ENCODE data around the gene HNRNPA2B1. TPM values are rescaled to one million over a fixed set of nuclear protein-coding genes. Genes with fewer than 3 reads are reported as not detected.
"Not testable (repeated sequence)": the region's sequence is repeated elsewhere in the genome, so short reads cannot be mapped to it uniquely, and the experiment has no call there.

The HNRNPA2B1 gene
- total RNA-seq, 6 donors from 2014 or later = 192 to 416 (median 314) TPM

- TF ChIP-seq POLR2A (IDR thresholded peaks at IDR 0.05) = peak in 1 of 4 donors; percentile 67
- no peak for TF ChIP-seq EP300 (IDR thresholded peaks at IDR 0.05)
- TF ChIP-seq POLR2AphosphoS5 (IDR thresholded peaks at IDR 0.05) = peak in 1 of 2 donors; percentile 30
- TF ChIP-seq CTCF (IDR thresholded peaks at IDR 0.05) = peak in 5 of 6 experiments; percentile 16 to 58 (median 21)
- Histone ChIP-seq H3K4me1 (peaks cover 19 to 55% (median 32%) of the 10 kb centered on the region in 4 donors), H3K27me3 (peaks cover 0 to 9% (median 0%) of the 10 kb centered on the region in 4 donors), H3K4me3 (peak within 1 kb of the TSS; percentile 64 to 82 (median 76)), H3K9me3 (no peaks in the 10 kb centered on the region), H3K27ac (peak within 1 kb of the TSS; percentile 40 to 84 (median 57)), H3K36me3 (no peaks in the 10 kb centered on the region)
- 0 to 3% methylated on average over 1 to 17 of the region's 95 CpGs for WGBS, 2 donors
- DNase-seq (peak; percentile 92 to 97), ATAC-seq (ENCODE audit: low FRiP score in 2 of 2) (peak; percentile 92 to 93)
Measured at GRCh38 chr7:26151953-26152781, 48.4 kb downstream of the HNRNPA2B1 start, which contains the start of gene NFE2L3. TSS of gene NFE2L3 (plus strand) at chr7:26152198. CDS start at chr7:26152499, 301 bp downstream.

- 53 to 61% methylated on average over 10 of the region's 10 CpGs for WGBS, 2 donors
Measured at GRCh38 chr7:26151650-26151952, 48.9 kb downstream of the HNRNPA2B1 start.

GRCh38 chr7:26151096-26151495 is 49.5 kb downstream of the HNRNPA2B1 start:
- Histone ChIP-seq H3K27me3 (peaks cover 0 to 9% (median 0%) of the 10 kb centered on the region in 4 donors), H3K4me1 (peaks cover 19 to 44% (median 24%) of the 10 kb centered on the region in 4 donors), H3K27ac (no peak overlapping the region), H3K9me3 (no peaks in the 10 kb centered on the region), H3K36me3 (no peaks in the 10 kb centered on the region), H3K4me3 (peak overlapping the region in 1 of 4 donors; percentile 82)
- no peak for DNase-seq
- TF ChIP-seq POLR2AphosphoS5 (IDR thresholded peaks at IDR 0.05) = no peak
- TF ChIP-seq POLR2A (IDR thresholded peaks at IDR 0.05) = no peak
- TF ChIP-seq EP300 (IDR thresholded peaks at IDR 0.05) = no peak
- TF ChIP-seq CTCF (IDR thresholded peaks at IDR 0.05) = no peak
- no peak for ATAC-seq (ENCODE audit: low FRiP score in 2 of 2)
- 77 to 87% methylated on average over 5 of the region's 5 CpGs for WGBS, 2 donors

More at GRCh38 chr7:26151650-26151952, 48.9 kb downstream of the HNRNPA2B1 start:
- no peak for TF ChIP-seq POLR2AphosphoS5 (IDR thresholded peaks at IDR 0.05)
- TF ChIP-seq CTCF (IDR thresholded peaks at IDR 0.05) = no peak
- TF ChIP-seq POLR2A (IDR thresholded peaks at IDR 0.05) = no peak
- no peak for TF ChIP-seq EP300 (IDR thresholded peaks at IDR 0.05)
- Histone ChIP-seq H3K27ac (peak overlapping the region in 2 of 4 donors; percentile 69 to 84), H3K36me3 (no peaks in the 10 kb centered on the region), H3K9me3 (no peaks in the 10 kb centered on the region), H3K4me3 (peak overlapping the region; percentile 64 to 82 (median 76)), H3K27me3 (peaks cover 0 to 9% (median 0%) of the 10 kb centered on the region in 4 donors), H3K4me1 (peaks cover 19 to 49% (median 28%) of the 10 kb centered on the region in 4 donors)
- DNase-seq (no peak), ATAC-seq (ENCODE audit: low FRiP score in 2 of 2) (no peak)

- Histone ChIP-seq H3K27ac (no peak overlapping the region), H3K36me3 (no peaks in the 10 kb centered on the region), H3K4me1 (peaks cover 11 to 30% (median 16%) of the 10 kb centered on the region in 4 donors), H3K27me3 (peaks cover 0 to 9% (median 0%) of the 10 kb centered on the region in 4 donors), H3K9me3 (no peaks in the 10 kb centered on the region), H3K4me3 (no peak overlapping the region)
- DNase-seq (no peak), ATAC-seq (ENCODE audit: low FRiP score in 2 of 2) (no peak)
- 96 to 97% methylated on average over 1 of the region's 1 CpG for WGBS, 2 donors
- TF ChIP-seq CTCF (IDR thresholded peaks at IDR 0.05) (no peak), POLR2AphosphoS5 (IDR thresholded peaks at IDR 0.05) (no peak), EP300 (IDR thresholded peaks at IDR 0.05) (no peak), POLR2A (IDR thresholded peaks at IDR 0.05) (no peak)
Measured at GRCh38 chr7:26149391-26149977, 51.1 kb downstream of the HNRNPA2B1 start.

GRCh38 chr7:26148307-26148700 is 52.2 kb downstream of the HNRNPA2B1 start:
- not testable (repeated sequence) for H3K27ac ChIP-seq; H3K4me3 ChIP-seq; H3K9me3 ChIP-seq; H3K27me3 ChIP-seq; H3K36me3 ChIP-seq; ATAC-seq (ENCODE audit: low FRiP score in 2 of 2)
- WGBS, 2 donors = 81 to 85% methylated on average over 13 to 19 of the region's 29 CpGs
- peaks cover 8 to 18% (median 12%) of the 10 kb centered on the region in 4 donors for H3K4me1 ChIP-seq
- peak in 1 of 2 donors; percentile 57 for DNase-seq

GRCh38 chr7:26147646-26148306 is 52.8 kb downstream of the HNRNPA2B1 start:
- peak in 1 of 2 donors; percentile 67 for DNase-seq
- WGBS, 2 donors = 93 to 96% methylated on average over 11 to 34 of the region's 43 CpGs
- H3K27ac ChIP-seq; H3K36me3 ChIP-seq; ATAC-seq (ENCODE audit: low FRiP score in 2 of 2); H3K4me3 ChIP-seq; H3K27me3 ChIP-seq; H3K9me3 ChIP-seq: not testable (repeated sequence)
- peaks cover 3 to 13% (median 9%) of the 10 kb centered on the region in 4 donors for H3K4me1 ChIP-seq

Measured in upper lobe of left lung (tissue), 6 donors.